ELR (cell line): ENCODE results near the gene RUSC1.
"Not testable (repeated sequence)": the region's sequence is repeated elsewhere in the genome, so short reads cannot be mapped to it uniquely, and the experiment has no call there.

Source experiments
- DNase-seq: peaks from one replicate; pipeline ENCODE4 v3.0.0-alpha.2; 2015; ENCODE audit warnings: low read depth

The RUSC1 gene

DNA sequence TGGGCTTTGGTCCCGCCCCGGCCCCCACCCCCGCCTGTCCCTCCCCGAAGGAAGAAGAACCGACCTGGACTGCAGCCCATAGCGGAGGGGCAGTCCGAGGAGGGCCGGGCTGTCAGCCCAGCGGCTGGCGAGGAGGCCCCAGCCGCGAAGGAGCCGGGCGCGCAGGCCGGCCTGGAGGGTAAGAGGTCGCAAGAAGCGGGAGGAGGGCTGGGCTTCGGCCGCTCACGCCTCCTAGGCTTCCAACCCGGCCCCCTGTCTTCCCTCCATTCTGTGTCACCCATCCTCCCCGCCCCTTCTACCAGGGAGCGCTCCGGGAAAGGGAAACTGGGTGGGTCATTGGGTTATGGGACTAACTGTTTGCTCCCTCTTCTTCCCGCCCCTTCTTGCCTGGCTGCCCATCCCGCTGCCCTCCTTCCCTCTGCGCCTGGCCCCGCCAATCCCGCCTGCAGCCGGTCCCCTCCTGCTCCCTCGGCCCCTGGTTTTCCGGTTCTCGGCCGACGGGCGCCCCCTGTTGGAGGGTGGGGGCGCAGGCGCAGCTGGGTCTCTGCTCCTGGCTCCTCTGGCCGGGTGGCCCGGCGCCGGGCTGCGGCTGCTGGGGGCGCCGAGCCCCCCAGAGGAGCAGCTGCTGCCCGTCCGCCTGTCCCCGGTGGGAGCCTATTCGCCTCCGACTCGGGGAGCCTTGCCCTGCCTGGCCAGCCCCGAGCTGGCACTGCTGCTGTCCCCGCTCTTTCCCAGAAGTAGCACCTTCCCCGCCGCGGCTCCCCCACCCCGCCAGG, 2.4 kb downstream of the RUSC1 start:
- peak; percentile 98 for DNase-seq

DNA sequence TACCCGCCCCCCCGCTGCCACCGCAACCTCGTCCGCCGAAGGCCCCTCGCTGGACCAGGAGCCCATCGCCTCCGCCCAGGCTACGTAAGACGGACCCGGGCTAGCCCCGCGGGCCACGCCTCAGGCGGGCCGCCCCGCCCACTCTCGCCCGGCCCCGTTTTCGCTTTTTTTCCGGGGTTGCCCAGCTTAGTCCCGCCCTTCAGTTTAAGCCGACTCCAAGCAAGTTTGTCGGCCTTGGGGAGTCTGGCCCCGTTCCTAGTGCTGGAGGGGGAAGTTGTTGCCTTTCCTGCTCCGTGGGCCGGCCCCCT, 3.0 kb downstream of the RUSC1 start:
- DNase-seq, result peak; percentile 92

DNA sequence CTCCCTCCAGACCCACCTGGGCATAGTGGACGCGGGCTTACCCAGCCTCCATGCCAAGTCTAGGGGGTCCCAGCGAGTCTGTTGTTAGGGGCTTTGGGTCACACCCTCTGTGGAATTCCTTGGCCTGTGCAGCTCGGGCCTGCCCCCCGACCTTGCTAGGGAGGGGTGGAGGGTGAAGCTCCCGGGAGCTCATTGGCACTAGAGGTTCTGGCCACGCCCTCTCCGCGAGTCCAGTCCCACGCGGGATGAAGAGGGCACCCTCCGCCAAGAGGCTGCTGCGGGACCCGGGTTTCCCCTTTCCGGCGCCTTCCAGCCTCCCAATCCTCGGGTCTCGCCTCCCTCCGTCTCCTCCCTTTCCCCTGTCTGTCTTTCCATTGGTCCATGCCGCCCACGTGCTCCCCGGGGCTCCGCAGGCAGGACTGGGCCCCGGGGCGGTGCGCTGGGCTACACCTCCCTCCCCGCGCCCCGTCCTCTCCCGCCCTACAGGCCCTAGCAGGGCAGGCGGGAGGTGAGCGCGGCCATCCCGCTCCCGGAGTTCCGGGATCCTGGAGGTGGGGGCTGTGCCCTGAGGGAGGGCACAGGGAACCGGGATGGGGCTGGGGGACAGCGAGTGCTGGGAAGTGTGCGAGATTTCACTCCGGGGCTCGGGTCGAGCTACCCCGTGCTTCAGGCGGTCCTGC, 3.5 kb downstream of the RUSC1 start:
- peak; percentile 98 for DNase-seq

DNA sequence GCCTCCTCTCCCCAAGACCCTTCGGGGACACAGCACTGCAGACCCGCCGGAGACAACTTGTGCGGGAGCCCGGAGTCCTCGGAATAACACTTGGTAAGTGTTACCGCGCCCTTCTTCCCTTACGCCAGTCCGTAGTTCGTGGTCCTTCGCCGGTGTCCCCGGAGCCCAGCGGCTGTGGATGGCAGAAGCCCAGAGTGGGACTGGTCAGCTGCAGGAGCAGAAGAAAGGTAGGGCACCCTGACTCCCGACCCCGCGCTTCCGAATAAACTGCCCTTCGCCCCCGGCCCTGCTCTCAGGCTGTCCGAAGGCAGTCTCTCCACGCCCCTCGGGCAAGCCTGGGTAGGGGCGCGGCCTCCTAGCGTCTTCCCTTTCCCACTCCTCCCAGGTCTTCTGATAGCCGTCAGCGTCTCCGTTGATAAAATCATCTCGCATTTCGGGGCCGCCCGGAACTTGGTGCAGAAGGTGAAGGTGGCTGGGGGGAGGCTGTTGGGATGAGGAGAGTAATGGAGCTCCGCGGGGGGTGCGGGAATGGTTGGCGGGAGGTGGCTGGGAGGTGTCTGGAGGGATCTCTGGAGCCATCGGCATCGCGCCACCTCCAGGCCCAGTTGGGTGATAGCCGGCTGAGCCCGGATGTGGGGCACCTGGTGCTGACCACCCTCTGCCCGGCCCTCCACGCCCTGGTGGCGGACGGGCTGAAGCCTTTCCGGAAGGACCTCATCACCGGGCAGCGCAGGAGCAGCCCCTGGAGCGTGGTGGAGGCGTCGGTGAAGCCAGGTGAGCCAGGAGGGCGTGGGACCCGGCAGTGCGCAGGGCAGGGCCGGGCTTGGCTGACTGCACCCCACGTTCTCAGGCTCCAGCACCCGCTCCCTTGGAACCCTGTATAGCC, 4.3 kb downstream of the RUSC1 start:
- peak; percentile 78 for DNase-seq

DNA sequence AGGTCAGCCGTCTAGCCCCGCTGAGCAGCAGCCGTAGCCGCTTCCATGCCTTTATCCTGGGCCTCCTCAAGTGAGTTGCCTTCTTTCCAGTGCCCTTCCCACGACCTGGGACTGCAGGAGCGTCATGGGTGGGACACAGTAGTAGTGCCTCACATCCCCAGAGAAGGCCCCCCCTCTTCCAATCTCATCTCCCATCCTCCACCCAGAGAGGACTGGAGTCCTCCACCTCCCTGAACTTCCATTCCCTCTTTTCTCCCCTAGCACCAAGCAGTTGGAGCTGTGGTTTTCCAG, 4.9 kb downstream of the RUSC1 start:
- no peak for DNase-seq

DNA sequence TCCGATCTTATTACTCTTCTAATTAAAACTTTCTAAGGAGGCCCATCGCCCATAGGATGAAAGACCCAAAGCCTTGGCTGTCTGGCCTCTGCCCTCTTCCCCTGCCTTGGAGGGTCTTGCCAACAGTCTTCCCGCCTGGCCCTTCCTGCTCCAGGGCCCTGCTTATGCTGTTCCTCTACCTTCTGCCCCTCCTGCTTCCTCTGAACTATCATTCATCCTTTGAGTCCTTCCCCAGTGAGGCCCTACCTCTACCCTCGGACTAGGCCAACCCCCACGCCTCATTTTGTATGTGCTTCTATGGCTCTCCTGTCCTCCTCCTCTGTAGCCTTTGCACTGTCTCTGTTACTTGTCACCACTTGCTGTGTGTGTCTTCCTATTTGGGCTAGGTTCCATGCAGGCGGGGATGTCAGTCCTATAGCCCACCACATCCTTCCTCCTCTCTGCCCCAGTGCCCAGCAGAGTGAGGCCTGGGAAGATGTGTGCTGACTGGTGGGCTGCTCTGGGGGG, 5.4 kb downstream of the RUSC1 start:
- no peak for DNase-seq

DNA sequence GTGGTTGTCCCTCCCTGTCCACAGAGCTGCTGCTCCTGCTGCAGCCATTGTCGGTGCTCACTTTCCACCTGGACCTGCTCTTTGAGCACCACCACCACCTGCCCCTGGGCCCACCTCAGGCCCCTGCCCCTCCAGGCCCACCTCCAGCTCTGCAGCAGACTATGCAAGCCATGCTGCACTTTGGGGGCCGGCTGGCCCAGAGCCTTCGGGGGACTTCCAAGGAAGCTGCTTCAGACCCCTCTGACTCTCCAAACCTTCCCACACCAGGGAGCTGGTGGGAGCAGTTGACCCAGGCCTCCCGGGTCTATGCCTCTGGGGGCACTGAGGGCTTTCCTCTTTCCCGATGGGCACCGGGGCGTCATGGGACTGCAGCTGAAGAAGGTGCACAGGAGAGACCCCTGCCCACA, 5.9 kb downstream of the RUSC1 start:
- DNase-seq, result no peak

DNA sequence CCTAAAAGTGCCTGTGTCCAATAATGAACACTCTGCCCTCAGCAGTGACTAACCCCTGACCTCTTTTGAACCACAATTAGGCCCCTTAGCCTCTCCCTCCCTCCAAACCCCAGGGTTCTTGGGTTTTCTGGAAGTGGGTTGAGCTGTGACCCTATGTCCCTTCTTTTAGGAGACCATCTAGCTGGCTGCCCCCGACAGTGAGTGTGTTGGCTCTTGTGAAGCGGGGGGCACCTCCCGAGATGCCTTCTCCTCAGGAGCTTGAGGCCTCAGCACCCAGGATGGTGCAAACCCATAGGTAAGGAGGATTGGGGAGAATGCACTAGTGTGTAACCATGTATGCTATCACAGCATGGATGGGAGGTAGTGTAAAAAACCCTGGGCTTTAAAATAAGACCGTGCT, 7.3 kb downstream of the RUSC1 start:
- no peak for DNase-seq

DNA sequence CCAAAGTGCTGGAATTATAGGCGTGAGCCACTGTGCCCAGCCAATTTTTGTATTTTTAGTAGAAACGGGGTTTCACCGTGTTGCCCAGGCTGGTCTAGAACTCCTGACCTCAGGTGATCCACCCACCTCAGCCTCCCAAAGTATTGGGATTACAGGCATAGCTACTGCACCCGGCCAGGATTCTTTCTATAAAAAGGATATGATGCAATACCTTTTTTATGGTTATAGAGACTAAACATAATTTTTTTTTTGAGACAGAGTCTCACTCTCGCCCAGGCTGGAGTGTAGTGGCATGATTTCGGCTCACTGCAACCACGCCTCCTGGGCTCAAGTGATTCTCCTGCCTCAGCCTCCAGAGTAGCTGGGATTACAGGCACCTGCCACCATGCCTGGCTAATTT, 8.2 kb downstream of the RUSC1 start:
- not testable (repeated sequence) for DNase-seq

DNA sequence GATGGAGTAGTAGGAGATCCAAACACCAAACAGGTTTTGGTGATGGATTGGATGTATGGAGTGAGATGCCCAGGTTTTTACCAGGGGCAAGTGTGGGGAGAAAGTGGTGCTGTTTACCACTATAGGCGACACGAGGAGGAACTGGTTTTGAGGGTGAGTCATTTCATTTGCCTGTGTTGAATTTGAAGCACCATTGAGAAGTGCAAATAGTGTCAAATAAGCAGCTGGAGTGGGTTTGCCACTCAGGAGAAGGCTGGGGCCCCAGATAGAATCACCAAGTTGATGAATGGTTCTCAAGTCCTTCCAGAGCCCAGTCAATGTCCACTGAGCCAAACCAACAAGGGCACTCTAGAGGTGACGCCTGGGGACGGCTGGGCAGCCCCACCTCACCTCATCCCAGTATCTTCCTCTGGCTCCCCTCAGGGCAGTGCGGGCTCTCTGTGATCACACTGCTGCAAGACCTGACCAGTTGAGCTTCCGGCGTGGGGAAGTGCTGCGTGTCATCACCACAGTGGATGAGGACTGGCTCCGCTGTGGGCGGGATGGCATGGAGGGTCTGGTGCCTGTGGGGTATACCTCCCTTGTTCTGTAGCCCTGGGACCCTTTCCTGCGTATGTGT, 9.4 kb downstream of the RUSC1 start:
- no peak for DNase-seq

DNA sequence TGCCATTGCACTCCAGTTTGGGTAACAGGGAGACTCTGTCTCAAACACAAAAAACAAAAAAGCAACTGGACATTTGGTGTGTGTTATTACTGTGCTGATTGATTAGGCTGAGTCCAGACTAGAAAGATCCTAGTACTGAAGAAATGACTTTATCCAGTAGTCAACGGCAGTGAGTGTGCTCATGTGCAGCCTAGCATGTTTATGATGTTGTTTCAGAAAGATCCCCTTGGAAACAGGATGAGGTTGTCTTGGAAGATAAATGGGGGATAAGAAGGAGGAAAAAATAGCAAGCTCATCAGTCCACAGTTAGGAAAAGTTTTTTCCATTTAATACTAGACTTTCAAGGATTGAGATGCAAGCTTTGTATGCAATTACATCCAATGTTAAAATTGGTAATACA, 14.3 kb downstream of the RUSC1 start:
- DNase-seq, result no peak

DNA sequence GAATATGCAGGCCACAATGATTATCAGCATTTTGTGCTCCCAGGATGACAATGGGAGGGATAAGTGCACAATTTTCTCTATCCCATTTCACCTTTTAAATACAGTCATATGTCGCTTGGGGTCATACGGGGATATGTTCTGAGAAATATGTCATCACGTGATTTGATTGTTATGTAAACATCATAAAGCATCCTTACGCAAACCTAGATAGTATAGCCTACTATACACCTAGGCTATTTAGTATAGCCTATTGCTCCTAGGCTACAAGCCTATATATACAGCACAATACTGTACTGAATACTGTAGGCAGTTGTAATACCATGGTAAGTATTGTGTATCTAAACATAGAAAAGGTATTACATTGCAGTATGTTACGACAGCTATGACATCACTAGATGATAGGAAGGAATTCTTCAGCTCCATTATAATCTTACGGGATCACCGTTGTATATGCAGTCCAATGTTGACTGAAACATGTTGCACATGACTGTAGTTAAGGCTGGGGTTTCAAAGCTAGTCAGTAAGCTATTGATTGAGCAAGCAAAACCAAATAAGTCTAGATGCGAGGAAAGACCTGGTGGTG, 18.9 kb downstream of the RUSC1 start:
- DNase-seq, result no peak

DNA sequence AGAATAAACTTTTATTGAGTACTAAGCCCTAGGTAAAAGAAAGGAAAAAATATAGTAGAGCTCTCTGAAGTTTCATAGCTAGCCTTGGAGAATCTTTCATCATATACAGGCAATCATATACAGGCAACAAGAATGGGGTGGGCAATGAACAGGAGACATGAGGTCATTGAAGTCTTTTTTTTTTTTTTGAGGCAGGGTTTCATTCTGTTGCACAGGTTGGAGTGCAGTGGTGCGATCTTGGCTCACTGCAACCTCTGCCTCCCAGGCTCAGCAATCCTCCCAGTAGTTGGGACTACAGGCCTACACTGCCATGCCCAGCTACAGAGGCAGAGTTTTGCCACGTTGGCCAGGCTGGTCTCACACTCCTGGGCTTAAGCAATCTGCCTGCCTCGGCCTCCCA, 22.1 kb downstream of the RUSC1 start:
- no peak for DNase-seq

DNA sequence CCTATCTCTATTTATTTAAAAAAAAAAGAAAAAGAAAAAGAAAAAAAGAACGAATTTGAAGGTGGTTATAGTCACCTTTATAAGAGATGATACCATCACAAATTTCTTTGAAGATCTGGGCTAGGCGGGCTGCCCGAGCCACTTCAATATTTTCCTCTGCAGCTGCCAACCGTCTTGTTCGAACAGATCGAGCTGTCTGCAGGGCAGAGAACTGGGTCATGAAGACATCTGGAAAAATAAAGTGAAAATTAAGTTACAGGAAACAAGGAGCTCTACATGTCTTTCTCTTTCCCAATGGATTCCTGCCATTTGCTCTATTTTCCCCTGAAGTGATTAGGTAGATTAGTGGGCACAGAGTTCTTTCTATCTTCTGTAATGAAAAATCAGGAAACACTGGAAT, 31.9 kb downstream of the RUSC1 start:
- DNase-seq, result no peak

DNA sequence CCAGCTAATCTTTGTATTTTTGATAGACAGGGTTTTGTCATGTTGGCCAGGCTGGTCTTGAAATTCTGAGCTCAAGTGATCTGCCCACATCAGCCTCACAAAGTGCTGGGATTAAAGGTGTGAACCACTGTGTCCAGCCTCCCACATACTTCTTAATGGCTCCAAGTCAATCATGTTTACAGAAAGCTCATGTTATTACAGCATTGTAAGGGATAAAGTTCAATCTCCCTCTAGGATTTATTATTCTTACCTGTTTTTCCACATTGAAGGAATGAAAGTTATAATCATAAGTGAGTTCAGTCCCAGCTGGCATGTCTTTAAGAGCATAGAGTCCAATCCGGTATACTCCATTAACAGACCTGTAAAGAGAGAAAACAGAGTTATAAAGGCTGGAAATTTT, 39.4 kb downstream of the RUSC1 start:
- DNase-seq, result no peak

DNA sequence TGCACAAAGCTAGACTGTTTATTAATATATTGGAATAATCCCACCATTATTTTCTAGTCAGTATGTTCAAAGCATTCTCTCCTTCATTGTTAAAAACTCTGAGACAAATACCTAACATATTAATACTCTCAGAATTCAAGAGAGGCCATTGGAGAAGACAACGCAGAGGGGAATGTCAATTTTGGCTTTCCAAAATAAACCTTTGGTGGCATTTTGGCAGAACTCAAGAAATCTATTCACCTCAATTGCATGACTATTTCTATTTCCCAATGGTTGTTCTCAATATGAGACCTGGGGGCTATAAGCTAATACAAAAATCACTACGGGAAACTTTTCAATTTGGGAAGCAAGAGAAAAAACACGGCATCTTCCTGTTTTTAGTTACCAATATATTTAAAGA, 58.5 kb downstream of the RUSC1 start:
- DNase-seq, result no peak

DNA sequence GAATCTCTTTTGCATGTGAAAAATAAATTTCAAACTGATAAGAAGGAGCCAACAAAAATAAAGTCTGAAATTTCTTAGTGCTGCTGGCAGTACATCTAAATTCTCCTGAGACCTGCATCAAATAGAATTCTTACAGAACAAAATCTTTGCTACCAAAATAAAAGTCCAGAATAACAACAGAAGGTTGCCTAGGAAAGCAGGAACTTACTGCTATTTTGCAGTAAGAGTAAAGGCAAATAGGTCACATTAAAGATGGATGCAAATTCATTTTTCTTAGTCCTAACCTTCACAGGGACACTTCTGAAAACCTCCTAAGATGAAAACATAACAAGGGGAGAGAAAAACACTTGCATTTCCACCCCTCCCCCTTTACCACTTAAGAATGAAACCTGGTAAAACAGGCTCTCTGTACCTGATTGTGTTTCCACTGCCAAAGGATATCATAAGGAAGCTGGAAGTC, 59.0 kb downstream of the RUSC1 start:
- peak; percentile 23 for DNase-seq
